Measurements from ENCODE around the gene CLDN14. TPM values are rescaled to one million over a fixed set of nuclear protein-coding genes. Genes with fewer than 3 reads are reported as not detected.

The CLDN14 gene
- total RNA-seq, 3 donors from 2014 or later, result 0.63 TPM; not detected in 2

DNA sequence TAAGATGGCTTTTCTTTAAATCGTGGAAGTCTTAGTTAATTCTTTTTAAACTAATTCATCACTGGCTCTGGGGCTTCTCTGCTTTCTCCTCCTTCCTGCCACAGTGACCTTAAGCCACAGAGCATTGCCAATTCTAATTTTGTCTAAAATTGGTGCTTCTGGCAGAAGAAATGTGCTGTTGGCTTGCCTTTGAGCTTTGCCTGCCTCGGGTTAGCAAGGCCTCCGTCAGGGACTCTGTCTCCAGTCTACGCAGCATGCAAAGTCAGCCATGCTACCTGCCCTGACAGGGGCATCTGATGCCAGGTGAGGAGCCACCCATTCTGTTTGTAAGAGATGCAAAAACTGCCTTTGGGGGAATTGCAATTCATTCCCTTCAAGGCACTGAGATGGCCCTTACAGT lies 25.2 kb downstream of the CLDN14 start:
- Histone ChIP-seq H3K9me3 (no peaks in the 10 kb centered on the region), H3K4me3 (no peak overlapping the region), H3K4me1 (ENCODE audit: low read depth) (no peaks in the 10 kb centered on the region), H3K36me3 (ENCODE audit: low read depth) (no peaks in the 10 kb centered on the region)
- ATAC-seq (no peak), DNase-seq (no peak)
- intact Hi-C loops (cut with DNase I, micrococcal nuclease), result no loop called here
- TF ChIP-seq, protein P1, sequence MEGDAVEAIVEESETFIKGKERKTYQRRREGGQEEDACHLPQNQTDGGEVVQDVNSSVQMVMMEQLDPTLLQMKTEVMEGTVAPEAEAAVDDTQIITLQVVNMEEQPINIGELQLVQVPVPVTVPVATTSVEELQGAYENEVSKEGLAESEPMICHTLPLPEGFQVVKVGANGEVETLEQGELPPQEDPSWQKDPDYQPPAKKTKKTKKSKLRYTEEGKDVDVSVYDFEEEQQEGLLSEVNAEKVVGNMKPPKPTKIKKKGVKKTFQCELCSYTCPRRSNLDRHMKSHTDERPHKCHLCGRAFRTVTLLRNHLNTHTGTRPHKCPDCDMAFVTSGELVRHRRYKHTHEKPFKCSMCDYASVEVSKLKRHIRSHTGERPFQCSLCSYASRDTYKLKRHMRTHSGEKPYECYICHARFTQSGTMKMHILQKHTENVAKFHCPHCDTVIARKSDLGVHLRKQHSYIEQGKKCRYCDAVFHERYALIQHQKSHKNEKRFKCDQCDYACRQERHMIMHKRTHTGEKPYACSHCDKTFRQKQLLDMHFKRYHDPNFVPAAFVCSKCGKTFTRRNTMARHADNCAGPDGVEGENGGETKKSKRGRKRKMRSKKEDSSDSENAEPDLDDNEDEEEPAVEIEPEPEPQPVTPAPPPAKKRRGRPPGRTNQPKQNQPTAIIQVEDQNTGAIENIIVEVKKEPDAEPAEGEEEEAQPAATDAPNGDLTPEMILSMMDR (IDR thresholded peaks at IDR 0.05), result no peak

DNA sequence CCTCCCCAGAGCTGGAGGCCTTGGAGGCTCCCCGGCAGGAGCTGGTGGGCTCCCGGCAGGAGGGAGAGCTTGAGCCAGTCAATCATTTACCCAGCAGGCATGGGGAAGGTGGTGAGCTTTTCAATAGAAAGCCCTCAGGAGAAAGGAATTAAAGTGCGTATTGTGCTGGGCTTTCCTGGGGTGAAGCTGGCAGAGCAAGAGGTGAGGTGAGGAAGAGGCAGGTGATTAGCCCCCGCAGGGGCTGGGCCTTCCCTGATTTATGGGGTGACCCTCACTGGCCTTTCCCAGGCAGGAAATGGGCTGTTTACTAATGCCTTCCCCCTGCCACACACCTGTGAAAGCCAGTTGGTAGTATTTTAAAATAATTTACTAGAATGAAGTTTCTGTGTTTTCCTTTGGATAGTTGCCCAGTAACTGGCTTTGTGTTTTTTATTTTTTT lies 25.8 kb downstream of the CLDN14 start:
- TF ChIP-seq, protein P1 (IDR thresholded peaks at IDR 0.05), result no peak
- DNase-seq (no peak), ATAC-seq (no peak)
- Histone ChIP-seq H3K4me3 (no peak overlapping the region), H3K4me1 (ENCODE audit: low read depth) (no peaks in the 10 kb centered on the region), H3K36me3 (ENCODE audit: low read depth) (no peaks in the 10 kb centered on the region), H3K9me3 (no peaks in the 10 kb centered on the region)
- intact Hi-C loops (cut with DNase I, micrococcal nuclease), result no loop called here

DNA sequence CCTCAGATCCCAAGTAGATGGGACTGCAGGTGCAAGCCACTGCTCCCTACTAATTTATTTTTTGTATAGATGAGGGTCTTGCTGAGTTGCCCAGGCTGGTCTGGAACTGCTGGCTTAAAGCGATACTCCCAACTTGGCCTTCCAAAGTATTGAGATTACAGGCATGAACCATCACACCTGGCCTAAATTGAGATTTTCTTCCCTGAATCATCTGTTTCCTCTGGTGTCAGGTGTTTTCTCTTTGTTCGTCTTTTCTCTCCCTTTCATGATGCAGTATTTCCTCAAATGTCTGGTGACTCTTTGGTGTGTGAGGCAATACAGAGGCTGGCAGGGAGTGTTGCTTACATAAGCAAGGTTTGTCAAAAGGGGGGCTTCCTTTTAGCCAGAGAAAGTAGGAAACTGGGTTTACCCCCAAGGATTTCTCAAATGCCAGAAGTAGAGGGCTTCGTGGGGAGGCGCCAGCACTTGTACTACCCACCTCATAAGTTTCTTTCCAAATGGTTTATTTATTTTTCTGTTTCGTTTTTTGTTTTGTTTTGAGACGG lies 27.6 kb downstream of the CLDN14 start:
- ATAC-seq, result no peak
- Histone ChIP-seq H3K36me3 (ENCODE audit: low read depth) (no peaks in the 10 kb centered on the region), H3K9me3 (no peaks in the 10 kb centered on the region), H3K4me1 (ENCODE audit: low read depth) (no peaks in the 10 kb centered on the region), H3K4me3 (no peak overlapping the region)
- intact Hi-C loops (cut with DNase I, micrococcal nuclease), result no loop called here
- TF ChIP-seq, protein P1 (IDR thresholded peaks at IDR 0.05), result no peak
- no peak for DNase-seq

DNA sequence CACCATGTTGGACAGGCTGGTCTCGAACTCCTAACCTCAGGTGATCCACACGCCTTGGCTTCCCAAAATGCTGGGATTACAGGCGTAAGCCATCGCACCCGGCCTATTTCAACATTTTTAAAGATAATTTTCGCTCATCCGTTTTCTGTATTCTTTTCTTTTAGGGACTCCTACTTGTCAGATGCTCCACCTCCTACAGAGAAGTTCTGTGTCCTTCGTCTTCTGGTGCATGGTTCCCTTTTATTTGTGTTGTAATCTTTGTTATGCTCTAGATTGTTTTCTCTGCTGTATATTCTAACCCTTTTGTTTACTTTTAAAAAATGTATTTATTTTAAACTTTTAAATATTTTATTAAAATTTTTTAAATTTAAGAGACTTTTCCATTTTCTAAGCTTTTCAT lies 28.4 kb downstream of the CLDN14 start:
- H3K4me3 ChIP-seq, result no peak overlapping the region
- H3K9me3 ChIP-seq, result no peaks in the 10 kb centered on the region
- intact Hi-C loops (cut with DNase I, micrococcal nuclease), result no loop called here
- ATAC-seq (no peak), DNase-seq (no peak)
- no peaks in the 10 kb centered on the region for H3K4me1 ChIP-seq (ENCODE audit: low read depth)
- TF ChIP-seq, protein P1 (IDR thresholded peaks at IDR 0.05), result no peak
- no peaks in the 10 kb centered on the region for H3K36me3 ChIP-seq (ENCODE audit: low read depth)

DNA sequence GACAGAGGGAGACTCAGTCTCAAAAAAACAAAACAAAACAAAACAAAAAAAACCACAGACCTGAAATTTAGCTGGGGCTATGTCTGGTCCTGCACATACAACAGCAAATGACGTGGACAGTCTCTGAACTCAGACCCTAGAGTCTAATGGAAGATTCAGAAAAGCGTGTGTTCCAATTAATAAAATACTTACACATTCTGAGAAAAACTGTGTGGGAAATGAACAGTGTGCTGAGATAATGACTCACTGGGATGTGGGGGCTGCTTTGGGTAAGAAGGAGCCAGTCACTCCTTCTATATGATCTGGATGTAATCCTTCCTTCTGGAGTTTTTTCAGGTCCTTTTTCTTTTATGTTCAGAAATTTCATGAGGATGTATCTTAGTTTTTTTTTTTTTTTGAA lies 29.4 kb downstream of the CLDN14 start:
- no peaks in the 10 kb centered on the region for H3K4me1 ChIP-seq (ENCODE audit: low read depth)
- ATAC-seq (no peak), DNase-seq (no peak)
- H3K36me3 ChIP-seq (ENCODE audit: low read depth), result no peaks in the 10 kb centered on the region
- TF ChIP-seq, protein P1 (IDR thresholded peaks at IDR 0.05), result no peak
- H3K9me3 ChIP-seq, result no peaks in the 10 kb centered on the region
- intact Hi-C loops (cut with DNase I, micrococcal nuclease), result no loop called here
- no peak overlapping the region for H3K4me3 ChIP-seq

DNA sequence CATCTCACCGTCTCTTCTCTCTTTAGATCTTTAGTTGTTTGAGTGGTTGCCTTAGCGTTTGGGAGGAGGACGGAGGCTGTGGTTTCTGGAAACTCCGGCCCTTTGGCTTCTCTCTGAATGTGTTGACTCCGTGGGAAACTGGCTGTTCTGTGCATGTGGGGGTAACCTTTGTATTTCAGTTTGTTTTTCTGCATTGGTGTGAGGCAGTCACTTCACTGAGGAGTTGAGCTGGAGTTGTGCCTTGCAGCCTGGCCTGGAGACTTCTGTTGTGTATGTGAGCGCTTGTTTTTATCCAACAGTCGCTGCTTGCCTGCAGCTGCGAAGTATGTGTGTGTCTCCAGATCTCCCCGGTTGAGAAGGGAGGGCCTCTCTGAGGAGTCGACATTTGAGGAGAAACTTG lies 33.6 kb downstream of the CLDN14 start:
- no peaks in the 10 kb centered on the region for H3K9me3 ChIP-seq
- DNase-seq (no peak), ATAC-seq (no peak)
- no peak overlapping the region for H3K4me3 ChIP-seq
- no peaks in the 10 kb centered on the region for H3K36me3 ChIP-seq (ENCODE audit: low read depth)
- TF ChIP-seq, protein P1 (IDR thresholded peaks at IDR 0.05), result no peak
- no peaks in the 10 kb centered on the region for H3K4me1 ChIP-seq (ENCODE audit: low read depth)
- intact Hi-C loops (cut with DNase I, micrococcal nuclease), result no loop called here

Measured in mucosa of descending colon (tissue), 3 donors.